Activated CD4-positive, alpha-beta T cell treated with anti-CD3 and anti-CD28 coated beads, Interleukin-2, amount 50 U/mL, for 48 hours (primary cell): ENCODE results near the gene TTC9.

Experiments
- DNase-seq, 2 experiments: peaks; one replicate each; pipeline ENCODE4 v3.0.0-alpha.2; 2020

TTC9 gene

DNA sequence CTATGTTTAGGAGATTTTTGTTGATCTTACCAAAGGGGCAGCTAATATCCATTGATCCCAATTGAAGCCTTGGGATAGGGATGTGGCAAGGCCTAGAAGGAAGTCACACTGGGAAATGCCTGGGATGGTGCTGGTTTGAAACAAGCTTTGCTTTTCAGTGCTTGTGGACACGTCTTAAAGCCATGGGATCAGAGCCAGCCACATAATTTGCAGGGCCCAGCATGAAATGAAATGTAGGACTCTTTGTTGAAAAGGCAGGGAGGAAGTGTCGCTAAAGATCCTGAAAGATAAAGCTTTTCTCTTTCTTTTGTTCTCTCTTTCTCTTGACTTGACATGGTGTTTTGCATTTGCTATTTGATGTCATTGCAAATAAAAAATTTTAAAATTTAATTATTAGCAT lies 5.0 kb downstream of the TTC9 start:
- no peak for DNase-seq

DNA sequence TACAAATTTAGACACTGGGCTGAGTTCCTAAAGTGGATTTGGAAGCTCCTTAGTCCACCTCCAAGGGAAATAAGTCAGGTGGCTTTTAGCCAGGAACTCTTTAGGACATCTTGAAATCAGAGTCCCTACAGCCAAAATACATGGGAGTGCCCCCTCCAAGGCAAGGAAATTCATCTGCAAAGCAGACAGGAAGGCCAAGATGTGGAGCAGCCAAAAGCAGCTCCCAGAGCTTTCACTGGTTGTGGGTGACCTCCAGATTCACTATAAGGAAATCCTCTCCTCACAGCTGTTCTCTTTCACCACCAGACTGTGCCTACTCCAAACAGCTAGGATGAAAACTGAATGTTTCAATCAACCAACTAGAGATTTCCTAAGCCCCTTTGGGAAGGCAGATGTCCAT lies 6.6 kb downstream of the TTC9 start:
- DNase-seq = no peak

DNA sequence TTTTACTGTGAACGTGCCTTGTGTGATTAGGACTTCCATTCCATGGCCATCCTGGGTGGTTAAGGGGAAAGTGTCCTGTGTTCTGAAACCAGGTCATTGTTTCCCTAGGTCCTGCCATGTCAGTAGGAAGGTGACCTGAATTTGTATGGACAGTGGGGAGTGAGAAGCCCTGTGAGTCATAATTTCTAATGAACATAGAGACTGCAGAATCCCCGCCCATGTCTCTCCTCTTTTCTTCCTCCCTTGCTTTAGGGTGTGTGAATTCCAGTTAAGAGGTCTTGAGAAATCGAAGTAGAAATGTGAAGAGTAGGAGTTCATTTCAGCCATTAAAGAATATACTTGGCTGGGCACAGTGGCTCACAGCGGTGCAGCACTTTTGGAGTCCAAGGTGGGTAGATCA lies 8.1 kb downstream of the TTC9 start:
- DNase-seq = no peak

DNA sequence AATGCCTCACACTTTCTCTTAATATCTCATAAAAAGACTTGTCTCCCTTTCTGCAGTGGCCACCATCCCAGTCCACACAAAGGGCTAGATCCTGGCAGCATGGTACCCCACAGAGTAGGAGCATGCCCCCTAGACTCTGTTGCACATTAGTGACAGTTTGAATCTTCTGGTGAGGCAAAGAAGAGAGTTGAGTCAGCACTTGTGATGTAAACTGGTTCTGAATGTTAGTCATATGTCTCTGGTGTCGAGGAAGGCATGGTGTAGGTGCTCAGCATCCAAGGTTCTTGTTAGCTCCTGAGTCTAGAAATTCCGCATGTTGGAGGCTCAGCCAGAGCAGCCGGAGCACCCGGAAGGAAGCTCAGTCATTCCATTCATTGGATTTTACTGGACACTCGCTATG lies 9.8 kb downstream of the TTC9 start:
- no peak for DNase-seq

DNA sequence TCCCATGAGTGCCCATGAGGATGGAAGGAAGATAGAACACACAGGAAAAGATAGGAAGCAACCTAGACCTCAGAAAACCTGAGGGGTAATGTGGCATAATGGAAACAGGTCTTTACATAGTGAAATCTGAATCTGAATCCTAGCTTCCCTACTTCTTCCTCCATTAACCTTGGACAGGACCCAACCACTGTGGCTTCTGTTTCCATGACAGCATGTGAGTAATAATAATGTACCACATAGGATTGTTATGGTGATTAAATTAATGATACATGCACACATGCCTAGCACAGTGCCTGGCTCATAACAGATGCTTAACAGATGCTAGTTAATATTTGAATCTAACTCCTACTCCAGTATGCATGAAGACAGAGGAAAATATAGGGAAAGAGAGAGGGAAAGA lies 11.2 kb downstream of the TTC9 start:
- DNase-seq = no peak

DNA sequence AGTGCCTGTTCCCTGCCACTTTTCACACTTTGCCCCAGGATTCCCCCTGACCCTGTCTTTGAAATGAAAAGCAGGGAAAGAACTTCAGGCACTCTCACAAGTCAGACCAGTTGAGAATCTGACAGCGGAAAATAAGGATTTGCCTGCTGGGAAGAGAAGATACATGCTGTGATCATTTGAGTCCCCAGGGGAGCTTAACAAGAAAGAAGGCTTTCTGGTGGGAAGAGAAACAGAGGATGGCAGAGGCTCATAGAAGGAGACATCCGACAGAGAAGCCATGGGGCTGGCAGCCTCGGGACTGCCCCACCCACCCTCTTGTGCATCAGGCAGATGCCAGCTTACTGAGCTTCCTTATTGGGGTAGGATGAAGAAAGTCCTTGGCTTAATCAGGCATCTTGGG lies 11.9 kb downstream of the TTC9 start:
- DNase-seq = no peak

DNA sequence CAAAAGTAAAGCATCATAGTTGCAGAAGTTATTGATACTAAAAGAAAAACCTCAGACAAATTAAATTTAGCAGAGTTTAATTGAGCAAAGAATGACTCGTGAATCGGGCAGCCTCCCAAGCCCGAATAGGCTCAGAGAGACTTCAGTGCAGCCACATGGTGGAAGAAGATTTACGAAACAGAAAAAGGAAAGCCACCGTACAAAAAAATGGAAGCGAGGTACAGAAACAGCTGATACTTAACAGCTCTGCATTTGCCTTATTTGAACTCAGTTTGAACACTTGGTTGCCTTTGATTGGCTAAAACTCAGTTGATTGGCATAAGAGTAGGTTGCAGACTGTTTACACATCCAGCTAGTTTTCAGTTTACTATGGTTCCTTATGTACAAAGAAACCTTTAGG lies 12.9 kb downstream of the TTC9 start:
- DNase-seq = no peak

DNA sequence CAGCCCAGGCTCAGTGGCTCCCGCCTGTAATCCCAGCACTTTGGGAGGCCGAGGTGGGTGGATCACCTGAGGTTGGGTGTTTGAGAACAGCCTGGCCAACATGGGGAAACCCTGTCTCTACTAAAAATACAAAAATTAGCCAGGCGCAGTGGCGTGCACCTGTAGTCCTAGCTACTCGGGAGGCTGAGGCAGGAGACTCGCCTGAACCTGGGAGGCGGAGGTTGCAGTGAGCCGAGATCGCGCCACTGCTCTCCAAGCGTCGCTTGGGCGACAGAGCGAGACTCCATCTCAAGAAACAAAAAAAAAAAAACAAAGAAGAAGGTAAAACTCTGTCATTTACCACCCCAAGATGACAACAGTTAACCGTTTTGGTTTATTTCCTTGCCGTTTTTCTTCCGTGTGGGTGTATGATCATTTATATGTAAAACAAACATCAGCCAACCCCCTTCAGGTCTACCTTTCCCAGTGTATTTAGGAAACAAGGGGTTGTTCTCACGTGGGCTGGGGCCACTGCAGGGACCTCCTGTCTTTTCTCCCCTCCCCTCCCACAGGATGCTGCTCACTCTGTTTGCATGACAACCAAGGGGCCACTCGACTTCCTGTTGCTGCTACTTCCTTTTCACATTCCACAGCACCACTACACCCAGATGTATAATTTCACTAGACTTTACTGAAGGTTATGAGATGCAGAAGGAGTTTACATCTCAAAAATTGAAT lies 13.6 kb downstream of the TTC9 start:
- peak; percentile 64 to 73 for DNase-seq

DNA sequence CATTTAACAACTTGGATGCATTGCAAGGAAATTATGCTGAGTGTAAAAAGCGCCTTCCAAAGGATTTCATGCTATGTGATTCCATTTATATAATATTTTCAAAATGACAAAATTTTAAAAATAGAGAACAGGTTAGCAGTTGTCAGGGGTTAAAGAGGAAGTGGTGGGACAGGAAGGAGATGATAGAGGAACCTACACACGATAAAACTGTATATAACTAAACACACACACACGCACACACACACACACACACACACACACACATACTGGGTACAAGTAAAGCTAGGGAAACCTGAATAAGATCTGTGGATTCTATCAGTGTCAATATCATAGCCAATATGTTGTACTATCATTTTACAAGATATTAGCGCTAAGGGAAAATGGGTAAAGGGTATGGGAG lies 17.2 kb downstream of the TTC9 start:
- no peak for DNase-seq

DNA sequence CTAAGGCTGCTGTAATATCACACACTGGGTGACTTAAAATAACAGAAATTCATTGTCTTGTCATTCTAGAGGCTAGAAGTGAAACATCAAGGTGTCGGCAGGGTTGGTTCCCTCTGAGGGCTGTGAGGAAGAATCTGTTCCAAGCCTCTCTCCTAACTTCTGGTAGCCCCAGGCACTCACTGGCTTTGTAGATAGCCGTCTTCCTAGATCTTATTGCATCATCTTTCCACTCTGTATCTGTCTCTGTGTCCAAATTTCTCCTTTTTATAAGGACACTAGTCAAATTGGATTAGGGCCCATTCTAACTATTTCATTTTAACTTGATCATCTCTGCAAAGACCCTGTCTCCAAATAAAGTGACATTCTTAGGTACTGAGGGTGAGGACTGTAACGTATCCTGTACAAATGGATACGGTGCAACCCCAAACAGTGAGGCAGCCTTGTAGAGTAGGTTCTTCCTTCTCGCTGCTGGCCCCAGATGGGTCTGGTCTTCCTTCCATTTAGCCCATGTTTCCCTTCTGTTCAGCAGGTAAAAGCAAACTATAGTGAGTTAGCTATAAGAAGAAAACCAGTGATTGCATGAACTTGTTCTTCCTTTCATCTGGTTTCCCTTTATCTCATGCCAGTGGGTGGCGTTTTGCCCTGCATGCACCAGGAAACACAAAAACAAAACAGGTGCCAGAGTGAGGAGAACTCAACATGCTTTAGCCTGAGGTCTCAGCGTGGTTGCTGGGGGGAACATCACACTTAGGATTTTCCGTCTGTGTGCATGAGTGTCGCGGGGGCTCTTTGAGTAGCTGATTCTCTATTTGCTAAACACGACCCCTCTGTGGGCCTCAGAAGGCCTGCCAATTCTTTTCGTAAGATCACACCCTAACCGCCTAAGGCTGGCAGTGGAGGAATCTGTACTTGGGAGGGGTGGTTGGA lies 19.5 kb downstream of the TTC9 start:
- peak; percentile 34 to 48 for DNase-seq

DNA sequence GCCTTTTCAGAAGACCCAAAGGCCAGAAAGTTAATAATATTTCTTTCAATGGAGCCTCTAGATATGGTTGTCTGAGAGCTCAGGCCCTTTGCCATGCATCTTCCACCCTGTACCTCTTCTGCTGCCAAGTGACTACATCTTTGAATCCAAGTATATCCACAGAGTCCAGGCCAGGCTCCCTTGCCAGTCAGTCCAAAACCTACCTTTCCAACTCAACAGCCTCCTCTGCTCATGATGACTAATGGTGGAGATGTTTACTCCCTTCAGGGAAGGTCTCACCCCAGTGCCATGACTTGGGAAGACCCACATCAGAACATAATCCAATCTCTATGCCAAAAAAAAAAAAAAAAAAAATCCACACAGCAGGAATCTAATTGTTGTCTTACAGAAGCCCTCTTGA lies 20.4 kb downstream of the TTC9 start:
- no peak for DNase-seq

DNA sequence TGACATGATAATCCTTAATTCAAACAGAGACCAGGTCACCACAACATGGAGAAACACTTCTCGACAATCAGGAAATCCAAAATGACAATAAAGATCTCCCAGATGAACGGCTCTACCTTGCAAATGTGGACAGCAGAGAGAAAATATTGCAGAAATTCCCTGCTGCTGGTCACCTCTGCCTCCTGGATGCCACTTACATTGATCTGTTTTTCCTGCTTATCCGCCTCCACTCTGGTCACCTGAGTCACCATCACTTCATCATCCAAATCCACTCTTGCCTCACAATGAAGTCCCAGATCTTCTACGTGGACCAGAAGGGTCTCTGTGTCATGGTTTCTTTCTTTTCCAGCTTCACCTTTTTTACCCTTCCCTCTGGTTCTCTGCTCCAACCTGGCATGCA lies 21.1 kb downstream of the TTC9 start:
- DNase-seq = no peak

DNA sequence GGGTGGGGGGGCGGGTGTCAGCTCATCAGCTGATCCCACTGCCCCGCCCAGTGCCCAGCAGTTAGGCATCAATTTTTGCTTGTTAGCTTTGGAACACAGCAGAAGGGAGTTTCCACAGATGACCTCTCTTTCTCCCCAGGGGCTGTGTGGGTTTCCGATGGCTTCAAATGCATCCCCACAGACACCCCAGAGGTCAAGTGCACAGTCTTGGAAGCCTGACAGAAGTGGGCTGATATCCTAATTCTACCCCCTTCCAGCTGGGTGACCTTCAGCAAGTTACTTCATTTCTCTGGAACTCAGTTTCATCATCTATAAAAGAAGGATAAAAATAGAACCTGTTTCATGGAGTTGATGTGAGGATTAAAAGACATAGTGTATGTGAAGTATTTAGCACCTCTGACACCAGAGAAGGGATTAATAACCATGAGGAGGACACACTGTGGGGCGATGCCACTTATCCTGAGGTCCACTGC lies 22.0 kb downstream of the TTC9 start:
- DNase-seq = no peak

DNA sequence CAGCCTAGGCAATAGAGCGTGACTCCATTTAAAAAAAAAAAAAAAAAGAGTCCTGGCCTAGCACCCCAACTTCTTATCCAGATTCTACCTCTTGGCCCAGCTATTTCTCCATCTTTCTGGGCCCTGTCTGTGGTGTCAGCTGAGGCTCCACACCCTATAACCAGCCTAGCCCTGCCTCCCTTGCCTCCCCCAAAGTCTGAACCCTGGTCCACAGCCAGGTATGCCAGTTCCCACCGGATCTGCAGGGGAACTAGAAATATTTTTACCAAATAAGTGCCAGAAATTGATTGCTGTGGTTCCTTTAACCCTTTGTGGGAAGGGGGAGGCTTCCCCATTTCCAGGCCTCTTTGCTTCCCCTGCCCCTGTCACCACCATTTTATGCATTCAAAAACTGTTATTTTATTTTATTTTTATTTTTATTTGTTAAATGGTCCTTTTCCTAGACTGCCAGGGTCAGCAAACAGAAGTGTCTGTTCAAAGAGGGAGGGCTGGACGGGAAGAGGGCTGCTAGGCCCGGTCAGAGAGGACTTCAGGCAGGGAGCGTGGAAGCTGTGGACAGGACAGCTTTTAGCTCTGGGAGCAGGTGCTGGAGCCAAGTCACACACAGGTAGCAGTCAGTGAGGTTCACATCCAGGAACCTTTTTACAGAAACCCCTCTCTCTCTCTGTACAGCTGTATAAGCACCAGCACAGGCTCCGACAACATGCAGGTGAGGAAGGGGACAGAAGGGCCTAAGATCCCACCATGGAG lies 23.2 kb downstream of the TTC9 start:
- DNase-seq = no peak

DNA sequence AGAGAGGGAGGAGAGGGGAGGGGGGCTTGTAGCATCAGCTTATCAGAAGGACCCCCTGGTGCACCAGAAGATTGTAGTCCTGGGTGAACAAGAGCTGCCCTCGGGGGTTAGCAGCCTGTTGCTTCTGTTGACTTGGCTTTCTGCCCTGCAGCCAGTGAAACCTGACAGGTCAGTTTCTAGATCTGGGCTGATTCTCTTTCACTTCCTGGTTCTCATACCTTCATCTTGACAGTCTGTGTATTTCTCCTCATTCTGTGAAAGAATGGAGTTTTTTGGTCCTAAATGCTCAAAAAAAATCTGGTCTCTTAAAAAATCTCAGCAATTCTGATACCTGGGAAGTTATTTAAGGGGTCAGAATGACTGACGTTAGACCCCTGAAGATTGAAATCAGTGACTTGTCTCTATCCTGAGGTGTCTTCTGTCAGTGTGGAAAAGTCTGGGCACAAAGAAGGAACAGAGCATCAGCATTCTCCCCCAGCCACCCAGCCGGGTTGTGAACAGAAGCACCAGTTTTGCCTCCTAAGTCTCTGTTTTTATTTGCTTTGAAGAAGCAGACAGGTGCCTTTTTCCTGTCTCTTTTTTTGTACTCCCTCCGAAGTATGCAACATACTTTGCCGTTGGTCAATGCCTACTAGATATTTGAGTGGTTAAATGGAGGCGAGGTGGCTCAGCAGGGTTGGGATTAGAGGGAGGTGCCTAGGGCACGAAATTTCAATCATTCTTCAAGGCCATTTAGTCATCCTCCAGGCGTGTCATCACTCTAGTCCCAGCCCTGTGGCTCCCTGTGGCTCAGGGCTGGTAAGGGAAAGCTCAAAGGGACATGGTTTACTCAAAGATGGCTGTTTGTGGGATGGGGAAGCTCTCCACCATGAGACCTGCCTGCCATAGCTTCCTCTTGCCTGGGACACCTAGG lies 24.0 kb downstream of the TTC9 start:
- no peak for DNase-seq

DNA sequence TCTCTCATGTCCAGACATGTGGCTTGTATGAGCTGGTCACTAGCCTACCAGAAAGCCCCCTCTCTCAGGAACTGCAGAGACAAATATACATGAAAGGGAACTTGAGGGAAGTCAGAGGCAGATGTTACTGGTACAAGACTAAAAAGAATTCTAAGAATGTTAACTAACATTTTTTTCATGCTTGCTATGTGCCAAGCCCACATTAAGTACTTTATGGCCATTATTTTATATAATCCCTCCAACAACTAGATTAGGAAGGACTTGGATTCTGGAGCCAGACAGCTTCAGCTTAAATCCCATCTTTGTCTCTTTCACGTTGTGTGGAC lies 24.6 kb downstream of the TTC9 start:
- no peak for DNase-seq

DNA sequence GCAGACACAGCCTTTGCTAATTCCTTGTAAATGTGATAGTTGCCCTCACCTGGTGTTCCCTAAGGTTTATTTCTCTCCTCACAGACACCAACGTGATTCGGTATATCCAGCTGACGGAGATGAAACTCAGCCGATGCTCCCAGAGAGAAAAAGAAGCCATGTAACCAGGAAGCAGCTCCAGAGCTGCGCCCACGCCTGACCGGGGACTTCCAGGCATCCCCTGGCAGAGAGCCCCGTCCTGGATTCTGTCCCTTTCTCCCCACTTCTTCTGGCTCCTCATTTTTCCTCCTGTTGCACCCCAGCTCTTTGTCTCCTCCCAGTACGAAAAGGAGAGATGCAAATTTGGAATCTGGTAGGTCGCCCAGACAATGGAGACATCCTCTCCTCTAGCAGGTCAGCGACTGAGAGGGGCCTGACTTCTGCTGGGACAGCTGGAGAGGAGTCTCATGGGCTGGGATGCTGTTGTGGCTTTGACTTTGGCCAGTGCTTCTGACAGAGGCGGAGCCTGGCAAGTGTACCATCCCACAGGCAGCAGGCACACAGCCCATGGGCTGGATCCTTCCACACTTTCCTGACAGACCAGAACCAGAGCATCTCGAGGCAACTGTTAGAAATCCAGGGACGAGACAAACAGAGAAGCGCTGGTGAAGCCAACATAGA lies 29.4 kb downstream of the TTC9 start:
- DNase-seq = no peak

DNA sequence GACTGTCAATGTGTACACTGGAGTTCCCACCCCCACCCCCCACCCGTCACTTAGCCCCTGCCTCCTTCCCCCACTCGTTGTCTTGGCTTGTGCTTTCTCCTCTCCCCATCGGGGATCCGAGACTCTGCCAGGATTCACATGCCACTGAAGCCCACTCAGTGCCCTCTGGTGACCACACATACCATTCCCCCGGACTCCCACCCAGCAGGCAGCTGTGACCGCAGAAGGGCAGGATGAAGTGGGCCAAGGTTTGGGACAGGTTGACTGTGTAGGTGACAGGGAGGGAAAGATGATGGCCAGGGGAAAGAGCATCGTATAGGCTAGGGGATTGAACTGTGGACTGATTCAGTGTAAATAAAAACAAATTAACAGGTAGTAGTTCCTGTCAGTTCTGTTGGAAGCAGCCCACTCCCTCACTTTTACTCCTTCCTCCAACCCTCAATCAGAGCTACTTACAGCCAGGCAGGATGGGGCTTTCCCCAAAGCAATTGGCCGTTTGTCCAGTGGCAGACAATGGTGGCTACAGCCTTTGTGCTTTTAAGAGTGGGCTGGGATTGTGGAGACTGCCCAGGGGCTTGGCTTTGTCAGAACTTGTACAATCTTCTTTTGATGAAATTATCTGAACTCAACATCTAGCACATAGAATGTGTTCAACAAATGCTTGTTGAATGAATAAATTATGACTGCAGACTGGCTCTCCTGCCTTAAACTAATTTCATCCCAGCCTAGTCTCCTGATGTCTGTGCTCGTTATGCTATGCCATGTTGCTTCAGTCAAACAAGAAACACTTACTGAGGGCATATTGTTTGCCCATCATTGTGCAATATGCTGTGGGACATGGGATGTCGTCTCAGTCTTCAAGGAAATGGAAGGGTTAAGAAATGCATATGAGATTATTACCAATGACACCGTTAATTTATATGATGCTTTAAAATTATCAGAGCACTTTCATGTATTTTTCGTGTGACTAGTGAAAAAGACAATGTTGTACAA lies 30.2 kb downstream of the TTC9 start:
- DNase-seq = no peak

DNA sequence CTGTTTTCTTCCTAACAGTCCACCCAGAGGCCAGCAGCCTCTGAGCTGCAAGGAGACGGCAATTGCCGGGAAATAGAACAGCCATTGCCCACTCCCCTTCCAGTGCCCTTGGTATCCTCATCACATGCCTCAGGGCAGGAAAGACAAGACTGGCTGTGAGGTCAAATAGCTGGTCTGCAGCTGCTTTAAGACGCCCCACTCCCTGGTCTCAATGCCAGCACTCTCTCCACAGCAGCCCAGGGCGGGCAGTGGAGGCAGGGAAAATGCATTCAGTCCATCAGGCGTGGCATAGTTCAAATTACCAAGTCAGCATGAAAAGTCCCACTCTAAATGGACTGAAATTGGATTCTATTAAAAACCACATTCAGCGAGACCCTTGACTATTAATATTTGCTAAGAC lies 35.6 kb downstream of the TTC9 start:
- no peak for DNase-seq

DNA sequence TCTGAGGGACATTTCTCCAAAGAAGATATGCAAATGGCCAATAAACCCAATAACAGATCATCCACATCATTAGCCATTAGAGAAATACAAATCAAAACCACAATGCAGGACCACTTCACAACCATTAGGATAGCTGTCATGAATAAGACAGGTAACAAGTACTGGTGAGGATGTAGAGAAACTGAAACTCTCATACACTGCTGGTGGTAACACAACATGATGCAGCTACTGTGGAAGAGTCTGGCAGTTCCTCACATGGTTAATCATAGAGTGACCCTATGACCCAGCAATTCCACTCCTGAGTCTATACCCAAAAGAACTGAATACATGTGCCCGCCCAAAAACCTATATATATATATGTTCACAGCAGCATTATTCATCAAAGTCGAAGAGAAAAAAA lies 39.0 kb downstream of the TTC9 start:
- no peak for DNase-seq

DNA sequence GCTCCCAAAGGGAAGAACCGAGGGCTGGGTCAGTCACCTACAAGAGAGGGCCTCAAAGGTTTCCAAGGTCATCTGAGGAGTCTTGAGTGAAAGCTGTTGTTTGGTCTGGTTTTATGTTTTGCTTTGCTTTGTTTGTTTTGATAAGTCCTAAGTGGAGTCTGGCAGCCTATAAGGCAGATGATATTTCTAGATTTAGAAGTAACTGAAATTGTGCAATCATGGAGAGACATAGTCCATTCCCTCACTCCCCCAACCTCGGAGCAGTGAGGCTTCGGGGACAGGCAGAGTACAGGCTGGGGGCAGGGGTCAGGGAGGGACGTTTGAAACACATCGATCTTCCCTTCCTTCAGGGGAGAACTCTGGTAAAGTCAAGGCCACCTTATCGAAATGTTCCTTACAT lies 42.3 kb downstream of the TTC9 start:
- no peak for DNase-seq
